Upper lobe of right lung (tissue), 1 donor: ENCODE measurements around the gene ATP2C2. TPM values are rescaled to one million over a fixed set of nuclear protein-coding genes. Genes with fewer than 3 reads are reported as not detected.
A peak's percentile ranks its signal among the peaks of the same experiment; 100 is the strongest.

Source experiments
- ATAC-seq: fragments of 200-7000 bp; cut with Tn5 transposase; one replicate; pipeline ENCODE4 v1.9.1; 2020; ENCODE audit warnings: mild to moderate bottlenecking, moderate library complexity
- DNase-seq: peaks from one replicate; pipeline ENCODE4 v3.0.0-alpha.2; 2020
- H3K27ac ChIP-seq: fragments of 200-600 bp; one replicate; pipeline ENCODE4 v1.8.0; 2022
- H3K27me3 ChIP-seq: fragments of 200-600 bp; one replicate; pipeline ENCODE4 v1.8.0; 2022; ENCODE audit warnings: mild to moderate bottlenecking
- H3K36me3 ChIP-seq: fragments of 200-600 bp; one replicate; pipeline ENCODE4 v1.8.0; 2022
- H3K4me1 ChIP-seq: fragments of 200-600 bp; one replicate; pipeline ENCODE4 v1.8.0; 2022
- H3K4me3 ChIP-seq: fragments of 200-600 bp; one replicate; pipeline ENCODE4 v1.8.0; 2022; ENCODE audit warnings: mild to moderate bottlenecking
- H3K9me3 ChIP-seq: fragments of 200-600 bp; one replicate; pipeline ENCODE4 v1.8.0; 2022
- intact Hi-C: fragments of 100-400 bp; cut with DNase I; formaldehyde crosslinking; loops from one replicate; pipeline ENCODE4 v1.11.0; 2022
- total RNA-seq: library from RNA; stranded (reverse); fragmentation: NEBNext Ultra II Directional; extraction: Animal tissue kit (Norgen Biotek cat#: 25700); gene quantifications from one replicate; pipeline ENCODE4 v1.2.1, GENCODE V29; 2021
- TF ChIP-seq, protein P1 (sequence below): fragments of 200-600 bp; IDR thresholded peaks from one replicate; pipeline ENCODE4 v1.8.0; 2022; ENCODE audit warnings: antibody characterized with exemption
- donor health status: DM: no; HTN: yes; CAD: no; lungs with severe emphysema.

ATP2C2 gene
- total RNA-seq, 1 donor from 2014 or later: 48.9 TPM

DNA sequence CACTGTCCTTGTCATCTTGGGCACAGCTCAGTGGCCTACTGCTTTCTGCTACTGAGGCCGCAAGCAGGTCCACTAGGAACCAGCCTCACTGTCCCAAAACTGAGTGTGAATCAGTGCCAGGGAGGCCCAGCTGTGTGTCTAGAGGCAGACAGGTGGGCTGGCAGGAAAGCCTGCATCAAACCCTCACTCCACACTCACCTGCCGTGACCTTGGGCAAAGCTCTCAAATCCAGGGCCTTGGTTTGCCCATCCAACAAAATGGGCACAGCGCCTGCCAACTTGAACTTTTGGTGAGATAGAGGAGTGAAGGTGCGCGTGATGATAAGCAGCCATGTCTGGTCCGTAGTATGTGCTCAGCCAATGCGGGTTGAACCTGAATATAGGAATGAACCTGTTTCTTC is 14.8 kb downstream of the ATP2C2 start:
- H3K27me3 ChIP-seq: no peaks in the 10 kb centered on the region
- intact Hi-C loops: no loop called here
- ATAC-seq: no peak
- no peak overlapping the region for H3K4me3 ChIP-seq
- TF ChIP-seq, protein P1, sequence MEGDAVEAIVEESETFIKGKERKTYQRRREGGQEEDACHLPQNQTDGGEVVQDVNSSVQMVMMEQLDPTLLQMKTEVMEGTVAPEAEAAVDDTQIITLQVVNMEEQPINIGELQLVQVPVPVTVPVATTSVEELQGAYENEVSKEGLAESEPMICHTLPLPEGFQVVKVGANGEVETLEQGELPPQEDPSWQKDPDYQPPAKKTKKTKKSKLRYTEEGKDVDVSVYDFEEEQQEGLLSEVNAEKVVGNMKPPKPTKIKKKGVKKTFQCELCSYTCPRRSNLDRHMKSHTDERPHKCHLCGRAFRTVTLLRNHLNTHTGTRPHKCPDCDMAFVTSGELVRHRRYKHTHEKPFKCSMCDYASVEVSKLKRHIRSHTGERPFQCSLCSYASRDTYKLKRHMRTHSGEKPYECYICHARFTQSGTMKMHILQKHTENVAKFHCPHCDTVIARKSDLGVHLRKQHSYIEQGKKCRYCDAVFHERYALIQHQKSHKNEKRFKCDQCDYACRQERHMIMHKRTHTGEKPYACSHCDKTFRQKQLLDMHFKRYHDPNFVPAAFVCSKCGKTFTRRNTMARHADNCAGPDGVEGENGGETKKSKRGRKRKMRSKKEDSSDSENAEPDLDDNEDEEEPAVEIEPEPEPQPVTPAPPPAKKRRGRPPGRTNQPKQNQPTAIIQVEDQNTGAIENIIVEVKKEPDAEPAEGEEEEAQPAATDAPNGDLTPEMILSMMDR: no peak
- H3K9me3 ChIP-seq: no peaks in the 10 kb centered on the region
- peaks cover 11% of the 10 kb centered on the region for H3K4me1 ChIP-seq
- H3K27ac ChIP-seq: no peak overlapping the region
- H3K36me3 ChIP-seq: no peaks in the 10 kb centered on the region
- no peak for DNase-seq

DNA sequence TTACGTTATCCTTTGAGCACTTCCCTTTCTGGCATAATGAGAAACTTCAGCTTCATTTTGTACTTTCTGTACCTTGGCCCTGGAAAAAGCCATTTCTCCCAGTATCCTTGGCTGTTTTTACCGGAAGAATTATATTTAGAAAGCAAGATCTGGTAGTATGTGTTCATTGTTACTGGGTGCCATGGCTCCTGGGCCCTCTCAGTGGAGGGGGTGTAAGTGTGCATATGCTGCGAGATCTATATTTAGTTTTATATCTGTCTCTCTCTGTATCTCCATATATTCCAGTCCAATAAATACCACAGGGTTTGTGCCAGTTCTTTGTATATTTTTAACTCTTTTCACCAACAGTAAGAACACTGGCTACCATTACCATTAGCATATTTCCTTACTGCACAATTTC is 17.7 kb downstream of the ATP2C2 start:
- intact Hi-C loops: no loop called here
- H3K9me3 ChIP-seq: no peaks in the 10 kb centered on the region
- no peaks in the 10 kb centered on the region for H3K27me3 ChIP-seq
- TF ChIP-seq, protein P1: no peak
- no peaks in the 10 kb centered on the region for H3K36me3 ChIP-seq
- no peak overlapping the region for H3K4me3 ChIP-seq
- ATAC-seq (no peak), DNase-seq (no peak)
- H3K27ac ChIP-seq: no peak overlapping the region
- no peaks in the 10 kb centered on the region for H3K4me1 ChIP-seq

DNA sequence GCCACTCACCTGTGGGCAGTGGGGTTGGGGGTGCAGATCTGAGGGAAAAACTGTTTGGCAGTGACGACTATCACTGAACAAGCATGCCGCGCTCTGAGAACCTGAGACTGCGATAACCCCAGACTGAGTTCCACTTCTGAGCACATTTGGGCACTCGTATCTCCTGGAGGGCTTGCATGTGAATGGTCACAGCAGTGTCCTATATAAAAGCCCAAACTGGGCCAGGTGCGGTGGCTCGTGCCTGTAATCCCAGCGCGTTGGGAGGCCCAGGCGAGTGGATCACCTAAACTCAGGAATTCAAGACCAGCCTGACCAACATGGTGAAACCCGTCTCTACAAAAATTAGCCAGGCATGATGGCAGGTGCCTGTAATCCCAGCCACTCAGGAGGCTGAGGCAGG is 18.7 kb downstream of the ATP2C2 start:
- TF ChIP-seq, protein P1: no peak
- no peaks in the 10 kb centered on the region for H3K9me3 ChIP-seq
- H3K4me3 ChIP-seq: no peak overlapping the region
- DNase-seq (peak; percentile 33), ATAC-seq (no peak)
- no peak overlapping the region for H3K27ac ChIP-seq
- no peaks in the 10 kb centered on the region for H3K27me3 ChIP-seq
- intact Hi-C loops: no loop called here
- H3K4me1 ChIP-seq: no peaks in the 10 kb centered on the region
- H3K36me3 ChIP-seq: no peaks in the 10 kb centered on the region

DNA sequence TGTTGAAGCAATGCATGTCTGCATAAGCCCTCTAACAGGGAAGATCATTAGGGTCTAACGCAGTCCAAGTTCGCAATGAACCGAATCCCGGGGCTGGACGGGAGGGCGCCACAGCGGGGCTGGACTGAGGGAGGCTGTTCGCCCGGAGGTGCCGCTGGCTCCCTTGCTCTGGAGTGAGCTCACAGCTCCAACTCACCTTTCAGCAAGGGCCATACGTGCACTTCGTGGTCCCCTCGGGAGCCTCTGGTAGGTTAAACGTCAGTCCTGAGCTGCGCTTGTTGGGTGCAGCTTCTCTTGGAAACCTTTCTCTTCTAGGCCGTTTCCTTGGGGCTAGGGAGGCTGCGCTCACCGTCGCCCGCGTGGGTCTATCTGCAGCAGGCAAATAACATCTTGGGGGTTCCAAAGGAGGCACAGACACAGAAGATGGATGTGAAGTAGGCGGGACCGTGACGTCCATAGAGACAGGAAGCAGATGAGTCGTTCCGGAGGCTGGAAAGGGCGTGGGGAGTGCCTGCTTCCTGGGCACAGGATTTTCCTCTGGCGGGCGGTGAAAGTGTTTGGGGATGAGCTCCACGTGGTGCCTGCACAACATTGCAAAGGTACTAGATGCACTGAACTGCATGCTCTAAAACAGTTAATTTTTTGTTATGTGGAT is 21.9 kb downstream of the ATP2C2 start:
- TF ChIP-seq, protein P1: no peak

DNA sequence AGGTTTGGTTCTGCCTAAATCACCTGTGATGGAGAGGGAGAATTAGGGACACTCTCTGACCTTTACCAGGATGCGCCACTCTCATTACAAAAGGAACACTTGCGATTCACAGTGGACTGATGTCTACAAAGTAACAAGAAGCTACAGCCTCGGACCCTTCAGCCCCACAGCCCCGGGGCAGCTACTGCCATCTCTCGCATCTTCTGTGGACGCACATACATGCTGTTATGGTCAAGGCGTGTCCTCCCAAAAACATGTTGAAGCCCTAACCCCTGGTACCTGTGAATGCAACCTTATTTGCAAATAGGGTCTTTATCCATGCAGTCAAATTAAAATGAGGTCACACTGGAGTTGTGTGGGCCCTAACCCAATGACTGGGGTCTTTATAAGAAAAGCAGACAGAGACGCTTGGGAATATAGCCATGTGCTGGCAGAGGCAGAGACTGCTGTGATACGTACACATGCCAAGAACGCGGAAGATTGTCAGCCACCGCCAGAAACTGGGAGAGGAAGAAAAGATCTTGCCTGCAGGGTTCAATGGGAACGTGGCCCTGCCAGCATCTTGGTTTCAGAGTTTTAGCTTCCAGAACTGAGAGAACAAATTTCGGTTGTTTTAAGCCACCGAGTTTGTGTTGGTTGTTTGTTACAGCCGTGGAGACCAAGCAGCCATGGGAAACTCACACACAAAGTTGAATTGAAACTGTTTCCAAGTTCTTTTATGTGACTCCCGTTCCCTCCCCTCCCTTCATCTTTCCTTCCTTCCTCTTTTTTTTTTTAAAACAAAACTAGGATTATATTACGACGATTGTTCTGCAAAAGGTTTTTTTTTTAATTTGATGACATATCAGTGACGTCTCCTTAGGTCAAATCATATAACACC is 23.1 kb downstream of the ATP2C2 start:
- H3K27me3 ChIP-seq: no peaks in the 10 kb centered on the region
- H3K27ac ChIP-seq: no peak overlapping the region
- no peaks in the 10 kb centered on the region for H3K36me3 ChIP-seq
- no peak for ATAC-seq
- no peaks in the 10 kb centered on the region for H3K4me1 ChIP-seq
- intact Hi-C loops: no loop called here
- peak; percentile 30 for DNase-seq
- H3K4me3 ChIP-seq: no peak overlapping the region
- no peaks in the 10 kb centered on the region for H3K9me3 ChIP-seq
- TF ChIP-seq, protein P1: no peak

More for the DNA sequence above, 21.9 kb downstream of the ATP2C2 start:
- Histone ChIP-seq H3K36me3 (no peaks in the 10 kb centered on the region), H3K9me3 (no peaks in the 10 kb centered on the region), H3K27me3 (no peaks in the 10 kb centered on the region), H3K27ac (no peak overlapping the region), H3K4me3 (no peak overlapping the region), H3K4me1 (no peaks in the 10 kb centered on the region)
- ATAC-seq: no peak
- DNase-seq: peak; percentile 52
- intact Hi-C loops: no loop called here
